MCF 10A (cell line): ENCODE data around the gene CSNK1G1. TPM values are rescaled to one million over a fixed set of nuclear protein-coding genes. Genes with fewer than 3 reads are reported as not detected.

Experiments
- BruUV-seq: library from RNA; stranded (reverse); fragments of 400-500 nt; replicated peaks from 2 replicates; lab custom pipeline; 2021; lab: Mats Ljungman, UMichigan
- CTCF ChIA-PET: fragments of 300-600 bp; sonication (Branson Sonifier 250); formaldehyde crosslinking; extraction: SDS; loops from one replicate; lab custom pipeline; 2021; ENCODE audit warnings: antibody characterized with exemption, inconsistent platforms; lab: Yijun Ruan, JAX
- POLR2A ChIA-PET: fragments of 300-600, 350-650 bp; sonication (Branson Sonifier 250); formaldehyde crosslinking; extraction: SDS; loops from one replicate; lab custom pipeline; 2020; ENCODE audit warnings: antibody characterized with exemption, inconsistent platforms; lab: Yijun Ruan, JAX
- DNase-seq: peaks from one replicate; pipeline ENCODE4 v3.0.0-alpha.2; 2018; ENCODE audit not compliant: unreplicated experiment
- H3K27ac Mint-ChIP-seq: one replicate; pipeline ENCODE4 v1.8.0; 2022; ENCODE audit warnings: mild to moderate bottlenecking, low read depth, mixed read lengths; ENCODE audit not compliant: unreplicated experiment
- H3K27me3 Mint-ChIP-seq: one replicate; pipeline ENCODE4 v1.8.0; 2022; ENCODE audit warnings: mixed read lengths; ENCODE audit not compliant: insufficient read depth, unreplicated experiment
- H3K36me3 Mint-ChIP-seq: one replicate; pipeline ENCODE4 v1.8.0; 2022; ENCODE audit warnings: mild to moderate bottlenecking, moderate library complexity, mixed read lengths; ENCODE audit not compliant: insufficient read depth, unreplicated experiment
- H3K4me1 Mint-ChIP-seq: one replicate; pipeline ENCODE4 v1.8.0; 2022; ENCODE audit warnings: mixed read lengths; ENCODE audit not compliant: insufficient read depth, unreplicated experiment
- H3K4me3 Mint-ChIP-seq: one replicate; pipeline ENCODE4 v1.8.0; 2022; ENCODE audit warnings: mild to moderate bottlenecking, moderate library complexity, mixed read lengths; ENCODE audit not compliant: unreplicated experiment
- H3K9me3 Mint-ChIP-seq: one replicate; pipeline ENCODE4 v1.8.0; 2022; ENCODE audit warnings: mixed read lengths; ENCODE audit not compliant: unreplicated experiment
- intact Hi-C: fragments of 100-400 bp; cut with micrococcal nuclease; formaldehyde crosslinking; loops from 2 replicates; pipeline ENCODE4 v1.14.1; 2022
- total RNA-seq: library from RNA; stranded (reverse); gene quantifications from 2 replicates; pipeline ENCODE4 v1.2.3, GENCODE V29; 2022
- TF ChIP-seq, protein P1 (sequence below): fragments of 200-600 bp; IDR thresholded peaks from one replicate; pipeline ENCODE4 v1.8.0; 2022; ENCODE audit warnings: antibody characterized with exemption, mild to moderate bottlenecking; ENCODE audit not compliant: unreplicated experiment

The CSNK1G1 gene
- total RNA-seq, 1 experiment from 2014 or later, result 31.0 TPM

DNA sequence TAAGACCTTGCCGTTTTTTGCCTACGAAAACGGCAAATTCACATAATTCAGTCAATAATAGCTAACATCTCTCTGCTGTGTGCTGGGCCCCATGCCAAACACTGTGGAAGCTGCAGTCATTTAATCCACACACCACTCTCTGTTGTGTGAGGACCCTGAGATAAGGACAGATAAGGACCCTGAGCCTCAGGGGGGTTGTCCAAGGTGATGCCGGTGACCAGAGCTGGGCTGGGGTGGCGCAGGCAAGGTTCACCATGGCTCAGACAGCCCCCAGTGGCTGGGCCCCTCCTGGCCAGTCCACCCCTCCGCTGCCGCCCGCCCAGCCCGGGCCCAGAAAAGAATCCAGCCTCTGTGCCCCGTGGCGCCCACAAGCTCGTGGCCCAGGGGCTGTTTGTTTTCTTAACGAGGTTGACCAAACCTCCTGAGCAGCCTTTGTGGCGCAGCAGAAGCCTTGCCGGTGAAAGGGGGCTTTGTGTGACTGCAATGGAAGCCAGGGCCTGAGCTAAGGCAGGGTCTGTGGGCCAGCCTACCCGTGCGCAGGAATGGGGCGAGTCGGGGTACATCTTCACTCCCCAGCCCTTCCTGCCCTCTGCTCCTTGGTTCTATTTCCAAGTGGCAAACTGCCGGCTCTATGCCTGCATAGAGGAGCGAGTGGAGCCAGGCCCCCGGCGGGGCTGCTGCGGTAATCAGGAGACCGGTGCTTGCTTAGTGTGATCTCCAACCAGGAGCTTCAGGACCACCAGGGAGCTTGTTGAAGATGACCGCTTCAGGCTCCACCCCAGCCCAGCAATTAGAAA is 208.9 kb downstream of the CSNK1G1 start:
- Mint-ChIP-seq H3K4me1 (no peaks in the 10 kb centered on the region), H3K27ac (no peak overlapping the region), H3K27me3 (no peaks in the 10 kb centered on the region), H3K36me3 (peaks cover 24% of the 10 kb centered on the region), H3K9me3 (no peaks in the 10 kb centered on the region), H3K4me3 (no peak overlapping the region)
- DNase-seq, result no peak
- TF ChIP-seq, protein P1, sequence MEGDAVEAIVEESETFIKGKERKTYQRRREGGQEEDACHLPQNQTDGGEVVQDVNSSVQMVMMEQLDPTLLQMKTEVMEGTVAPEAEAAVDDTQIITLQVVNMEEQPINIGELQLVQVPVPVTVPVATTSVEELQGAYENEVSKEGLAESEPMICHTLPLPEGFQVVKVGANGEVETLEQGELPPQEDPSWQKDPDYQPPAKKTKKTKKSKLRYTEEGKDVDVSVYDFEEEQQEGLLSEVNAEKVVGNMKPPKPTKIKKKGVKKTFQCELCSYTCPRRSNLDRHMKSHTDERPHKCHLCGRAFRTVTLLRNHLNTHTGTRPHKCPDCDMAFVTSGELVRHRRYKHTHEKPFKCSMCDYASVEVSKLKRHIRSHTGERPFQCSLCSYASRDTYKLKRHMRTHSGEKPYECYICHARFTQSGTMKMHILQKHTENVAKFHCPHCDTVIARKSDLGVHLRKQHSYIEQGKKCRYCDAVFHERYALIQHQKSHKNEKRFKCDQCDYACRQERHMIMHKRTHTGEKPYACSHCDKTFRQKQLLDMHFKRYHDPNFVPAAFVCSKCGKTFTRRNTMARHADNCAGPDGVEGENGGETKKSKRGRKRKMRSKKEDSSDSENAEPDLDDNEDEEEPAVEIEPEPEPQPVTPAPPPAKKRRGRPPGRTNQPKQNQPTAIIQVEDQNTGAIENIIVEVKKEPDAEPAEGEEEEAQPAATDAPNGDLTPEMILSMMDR, result no peak
- ChIA-PET CTCF (interaction anchor here (0.5 to 0.6 kb wide), 2 partner anchors 147 to 739 kb away, joined by 3 read pairs; no protein-coding TSS in a partner anchor), POLR2A (interaction anchor here (1.1 to 3.0 kb wide), 3 partner anchors 12 to 51 kb away, joined by 6 to 12 read pairs (median 9); partner anchors contain the start of genes PPIB and SNX1)
- intact Hi-C loops, result no loop called here
- BruUV-seq, result no TSS peak

DNA sequence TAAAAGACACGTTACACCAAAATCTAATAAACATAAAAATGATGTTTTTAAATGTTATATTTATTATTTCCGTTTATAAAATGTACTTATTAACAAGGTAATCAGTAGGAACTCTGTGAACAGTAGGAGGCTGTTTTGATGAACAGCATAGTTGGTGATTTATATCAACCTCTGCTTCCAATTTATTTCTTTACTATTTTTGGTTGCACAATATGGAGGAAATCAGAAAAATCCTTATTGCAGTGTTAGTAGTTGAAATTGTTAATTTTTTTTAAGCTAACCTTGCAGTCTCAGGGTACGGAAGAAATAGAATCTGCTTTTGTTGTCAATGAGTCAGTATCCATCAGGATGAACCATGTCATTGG is 209.5 kb downstream of the CSNK1G1 start:
- BruUV-seq, result no TSS peak
- H3K4me1 Mint-ChIP-seq, result no peaks in the 10 kb centered on the region
- H3K27ac Mint-ChIP-seq, result no peak overlapping the region
- no peaks in the 10 kb centered on the region for H3K27me3 Mint-ChIP-seq
- POLR2A ChIA-PET, result interaction anchor here (0.6 to 3.0 kb wide), 4 partner anchors 11 to 150 kb away, joined by 3 to 12 read pairs (median 8); partner anchors contain the start of genes PPIB and SNX1
- intact Hi-C loops, result no loop called here
- DNase-seq, result no peak
- TF ChIP-seq, protein P1, result no peak
- no peaks in the 10 kb centered on the region for H3K9me3 Mint-ChIP-seq
- H3K4me3 Mint-ChIP-seq, result no peak overlapping the region
- CTCF ChIA-PET, result no interaction called here
- peaks cover 30% of the 10 kb centered on the region for H3K36me3 Mint-ChIP-seq

DNA sequence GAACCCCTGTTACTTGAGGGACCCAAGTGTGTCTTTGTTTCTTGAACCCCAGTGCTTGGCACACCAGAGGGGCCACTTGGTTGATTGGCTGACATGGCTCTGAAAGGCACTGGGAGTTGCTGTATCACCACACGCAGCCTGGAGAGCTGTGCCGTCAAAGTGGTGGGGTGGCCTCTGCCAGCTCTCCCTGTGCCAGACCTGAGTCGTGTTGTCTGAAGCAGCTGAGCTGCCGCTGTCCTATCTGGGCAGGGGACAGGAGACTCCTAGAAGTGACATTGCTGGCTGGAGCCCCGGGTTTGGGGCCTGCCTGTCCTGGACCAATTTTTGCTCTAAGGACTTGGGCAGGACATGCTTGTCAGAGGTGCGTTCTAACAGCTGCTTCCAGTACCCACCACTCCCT is 209.9 kb downstream of the CSNK1G1 start:
- H3K27me3 Mint-ChIP-seq, result no peaks in the 10 kb centered on the region
- no peak overlapping the region for H3K4me3 Mint-ChIP-seq
- no TSS peak for BruUV-seq
- no peak for DNase-seq
- CTCF ChIA-PET, result interaction anchor here (0.6 to 2.5 kb wide), 2 partner anchors 13 to 35 kb away, joined by 3 to 8 read pairs; no protein-coding TSS in a partner anchor
- TF ChIP-seq, protein P1, result no peak
- peaks cover 34% of the 10 kb centered on the region for H3K36me3 Mint-ChIP-seq
- POLR2A ChIA-PET, result interaction anchor here (0.6 to 3.0 kb wide), 4 partner anchors 11 to 151 kb away, joined by 3 to 12 read pairs (median 8); partner anchors contain the start of gene SNX1
- no peaks in the 10 kb centered on the region for H3K9me3 Mint-ChIP-seq
- intact Hi-C loops, result no loop called here
- H3K27ac Mint-ChIP-seq, result no peak overlapping the region
- no peaks in the 10 kb centered on the region for H3K4me1 Mint-ChIP-seq

DNA sequence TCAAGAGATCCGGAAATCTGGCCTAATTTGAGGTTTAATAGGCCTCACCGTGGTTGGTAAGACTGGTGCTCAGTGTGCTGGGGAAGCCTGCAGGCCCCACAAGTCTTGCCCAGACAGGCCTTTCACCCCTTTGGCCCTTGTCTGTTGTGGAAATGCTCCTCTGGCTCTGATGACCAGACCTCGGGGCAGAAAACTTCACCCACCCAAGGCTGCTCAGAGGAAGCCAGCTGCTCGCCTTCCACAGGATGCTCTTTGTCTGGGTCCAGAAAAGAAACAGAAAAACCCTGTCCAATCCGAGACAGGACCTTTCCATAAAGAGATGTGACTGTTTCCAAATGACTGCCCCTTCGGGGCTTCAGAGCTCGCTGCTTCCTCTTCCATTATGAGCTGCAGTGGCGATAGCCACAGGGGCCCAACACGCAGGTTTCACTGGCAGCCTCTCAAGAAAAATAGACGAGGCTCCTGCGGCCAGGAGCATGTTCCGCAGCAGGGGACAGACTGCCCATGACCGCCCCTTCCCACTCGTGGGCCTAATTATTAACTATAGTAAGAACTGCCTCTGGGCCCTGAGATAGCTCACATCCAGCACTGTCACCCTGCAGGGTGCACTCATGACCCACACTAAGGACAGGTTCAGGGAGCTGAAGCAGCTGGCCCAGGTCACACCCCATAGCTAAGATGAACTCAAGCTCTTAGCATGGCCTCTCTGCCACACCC is 211.2 kb downstream of the CSNK1G1 start:
- peaks cover 45% of the 10 kb centered on the region for H3K36me3 Mint-ChIP-seq
- ChIA-PET POLR2A (interaction anchor here (1.1 to 1.8 kb wide), 3 partner anchors 9 to 19 kb away, joined by 3 to 11 read pairs (median 7); partner anchors contain the start of gene PPIB), CTCF (interaction anchor here (0.5 to 2.5 kb wide), 4 partner anchors 9 to 856 kb away, joined by 3 to 21 read pairs (median 6); no protein-coding TSS in a partner anchor)
- TF ChIP-seq, protein P1, result no peak
- no peaks in the 10 kb centered on the region for H3K27me3 Mint-ChIP-seq
- H3K27ac Mint-ChIP-seq, result peak overlapping the region; percentile 39
- no peaks in the 10 kb centered on the region for H3K4me1 Mint-ChIP-seq
- H3K9me3 Mint-ChIP-seq, result no peaks in the 10 kb centered on the region
- no peak overlapping the region for H3K4me3 Mint-ChIP-seq
- DNase-seq, result no peak
- intact Hi-C loops, result no loop called here
- BruUV-seq, result no TSS peak
